Mucosa of rectum (tissue), 2 donors: ENCODE results near the gene BANP.
"Not testable (repeated sequence)": the region's sequence is repeated elsewhere in the genome, so short reads cannot be mapped to it uniquely, and the experiment has no call there.

Source experiments
- H3K27ac ChIP-seq, 2 donors: one replicate each; pipeline ENCODE4 v1.7.0; 2013; ENCODE audit warnings: inconsistent platforms in 2 of 2, low read depth in 2 of 2, low read length in 2 of 2
- H3K27me3 ChIP-seq, 2 donors: one replicate each; pipeline ENCODE4 v1.7.0; 2013; ENCODE audit warnings: low read length in 2 of 2; ENCODE audit not compliant: control insufficient read depth in 2 of 2, insufficient read depth in 2 of 2
- H3K36me3 ChIP-seq, 2 donors: one replicate each; pipeline ENCODE4 v1.7.0; 2013; ENCODE audit warnings: low read length in 2 of 2; ENCODE audit not compliant: control insufficient read depth in 2 of 2, insufficient read depth in 2 of 2
- H3K4me1 ChIP-seq, 2 donors: one replicate each; pipeline ENCODE4 v1.7.0; 2013; ENCODE audit warnings: low read length in 2 of 2, mild to moderate bottlenecking in 1 of 2; ENCODE audit not compliant: control insufficient read depth in 2 of 2, insufficient read depth in 2 of 2
- H3K4me3 ChIP-seq, 2 donors: one replicate each; pipeline ENCODE4 v1.7.0; 2013; ENCODE audit warnings: low read length in 2 of 2
- H3K9ac ChIP-seq, 2 donors: one replicate each; pipeline ENCODE4 v1.7.0; 2013; ENCODE audit warnings: low read length in 2 of 2, low read depth in 1 of 2, mild to moderate bottlenecking in 1 of 2
- H3K9me3 ChIP-seq, 2 donors: one replicate each; pipeline ENCODE4 v1.7.0; 2013; ENCODE audit warnings: low read length in 2 of 2; ENCODE audit not compliant: control insufficient read depth in 2 of 2
- donor health status: healthy.
- donor health status: Normal muscosa, but diverticular disease.

The BANP gene

GRCh38 chr16:88110875-88111494 is 159.8 kb downstream of the BANP start:
- H3K27ac ChIP-seq, H3K9me3 ChIP-seq, H3K9ac ChIP-seq, H3K27me3 ChIP-seq, H3K4me1 ChIP-seq, H3K4me3 ChIP-seq, H3K36me3 ChIP-seq: not testable (repeated sequence)

DNA sequence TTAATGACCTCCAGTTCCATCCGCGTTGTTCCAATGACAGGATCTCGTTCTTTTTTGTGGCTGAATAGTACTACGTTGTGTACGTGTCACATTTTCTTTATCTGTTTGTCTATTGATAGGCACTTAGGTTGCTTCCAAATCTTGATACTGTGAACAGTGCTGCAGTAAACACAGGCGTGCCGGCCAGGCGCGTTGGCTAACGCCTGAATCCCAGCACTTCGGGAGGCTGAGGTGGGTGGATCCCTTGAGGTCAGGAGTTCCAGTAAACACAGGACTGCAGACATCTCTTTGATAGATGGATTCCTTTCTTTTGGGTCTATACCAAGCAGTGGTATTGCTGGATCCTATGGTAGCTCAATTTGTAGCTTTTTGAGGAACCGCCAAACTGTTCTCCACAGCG is 160.7 kb downstream of the BANP start:
- not testable (repeated sequence) for H3K36me3 ChIP-seq, H3K4me1 ChIP-seq, H3K27me3 ChIP-seq, H3K9ac ChIP-seq, H3K4me3 ChIP-seq, H3K27ac ChIP-seq, H3K9me3 ChIP-seq

GRCh38 chr16:88113545-88114045 is 162.4 kb downstream of the BANP start:
- no peak overlapping the region for H3K27ac ChIP-seq
- H3K9ac ChIP-seq = no peak overlapping the region
- peaks cover 2 to 3% of the 10 kb centered on the region in 2 donors for H3K27me3 ChIP-seq
- H3K4me3 ChIP-seq = no peak overlapping the region
- no peaks in the 10 kb centered on the region for H3K36me3 ChIP-seq
- no peaks in the 10 kb centered on the region for H3K9me3 ChIP-seq
- H3K4me1 ChIP-seq = no peaks in the 10 kb centered on the region

DNA sequence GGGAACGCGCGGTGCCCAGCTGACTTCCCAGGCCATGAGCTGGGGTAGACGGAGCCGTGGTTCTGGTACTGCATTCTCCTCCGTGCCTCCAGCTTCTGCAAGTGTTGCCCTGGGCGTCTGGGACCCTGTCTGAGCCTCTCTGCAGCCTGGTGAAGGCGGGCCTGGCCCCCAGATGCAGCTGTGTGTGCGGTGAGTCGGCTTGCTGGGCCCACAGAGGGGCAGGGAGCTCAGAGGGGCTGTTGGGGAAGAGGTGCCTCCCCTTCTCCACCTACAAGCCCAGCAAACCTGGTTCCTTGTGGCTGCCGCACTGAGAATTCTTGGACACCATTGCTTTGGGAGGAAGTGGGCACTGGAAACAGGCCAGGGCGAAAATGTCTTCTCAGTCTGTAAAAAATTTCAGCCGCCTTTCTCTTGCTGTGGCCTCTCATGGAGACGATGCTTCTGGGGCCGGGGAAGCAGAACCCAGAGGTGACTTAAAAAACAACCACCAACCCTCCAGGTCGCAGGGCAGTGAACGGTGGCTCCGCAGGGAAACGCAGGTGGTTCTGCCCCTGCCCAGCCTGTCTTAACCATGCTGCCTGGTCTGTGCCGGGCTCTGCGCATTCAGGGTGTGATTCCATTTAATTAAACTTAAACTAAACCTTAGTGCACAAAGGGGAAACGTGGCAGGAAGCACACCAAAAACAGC is 163.5 kb downstream of the BANP start:
- H3K36me3 ChIP-seq, H3K27me3 ChIP-seq, H3K9ac ChIP-seq, H3K4me1 ChIP-seq, H3K4me3 ChIP-seq, H3K9me3 ChIP-seq, H3K27ac ChIP-seq: not testable (repeated sequence)

DNA sequence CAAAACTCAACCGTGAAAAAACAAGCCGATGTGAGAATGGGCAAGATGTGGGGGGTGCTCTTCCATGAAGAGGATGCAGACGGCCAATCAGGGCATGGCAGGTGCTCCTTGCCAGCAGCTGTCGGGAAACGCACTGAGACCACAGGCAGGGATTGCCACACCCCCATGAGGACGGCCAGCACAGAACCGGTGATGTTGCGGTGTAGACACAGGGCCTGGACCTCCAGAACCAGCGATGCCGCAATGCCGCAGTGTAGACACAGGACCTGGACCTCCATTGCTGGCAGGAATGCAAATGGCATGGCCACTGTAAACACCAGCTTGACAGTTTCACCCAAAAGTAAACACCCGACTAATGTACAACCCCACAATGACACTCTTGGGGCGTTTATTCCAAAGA is 164.9 kb downstream of the BANP start:
- no peak overlapping the region for H3K27ac ChIP-seq
- H3K36me3 ChIP-seq = no peaks in the 10 kb centered on the region
- no peak overlapping the region for H3K9ac ChIP-seq
- no peak overlapping the region for H3K4me3 ChIP-seq
- H3K9me3 ChIP-seq = no peaks in the 10 kb centered on the region
- peaks cover 2 to 3% of the 10 kb centered on the region in 2 donors for H3K27me3 ChIP-seq
- no peaks in the 10 kb centered on the region for H3K4me1 ChIP-seq

DNA sequence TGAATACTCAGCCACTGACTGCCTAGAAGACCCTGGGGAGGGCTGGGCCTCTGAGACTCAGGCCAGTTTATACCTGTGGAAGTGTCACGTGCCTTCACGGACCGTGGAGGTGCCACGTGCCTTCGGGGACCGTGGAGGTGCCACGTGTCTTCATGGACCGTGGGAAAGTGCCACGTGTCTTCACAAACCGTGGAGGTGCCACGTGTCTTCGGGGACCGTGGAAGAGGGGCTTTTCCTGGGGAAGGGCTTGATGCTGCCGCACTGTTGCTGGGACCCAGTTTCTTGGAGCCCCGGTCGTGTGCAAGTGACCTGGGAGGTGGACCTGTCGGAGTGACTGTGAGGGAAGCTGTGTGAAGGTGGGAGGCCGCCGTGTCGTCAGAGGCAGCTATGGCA is 166.2 kb downstream of the BANP start:
- Histone ChIP-seq H3K27me3 (peaks cover 2 to 3% of the 10 kb centered on the region in 2 donors), H3K9me3 (no peaks in the 10 kb centered on the region), H3K36me3 (no peaks in the 10 kb centered on the region), H3K9ac (no peak overlapping the region), H3K27ac (no peak overlapping the region), H3K4me3 (no peak overlapping the region), H3K4me1 (no peaks in the 10 kb centered on the region)

GRCh38 chr16:88118376-88118775 is 167.1 kb downstream of the BANP start:
- no peaks in the 10 kb centered on the region for H3K4me1 ChIP-seq
- no peak overlapping the region for H3K9ac ChIP-seq
- peaks cover 2 to 3% of the 10 kb centered on the region in 2 donors for H3K27me3 ChIP-seq
- no peak overlapping the region for H3K27ac ChIP-seq
- no peak overlapping the region for H3K4me3 ChIP-seq
- H3K9me3 ChIP-seq = no peaks in the 10 kb centered on the region
- H3K36me3 ChIP-seq = no peaks in the 10 kb centered on the region

GRCh38 chr16:88118852-88119741 is 167.9 kb downstream of the BANP start:
- not testable (repeated sequence) for H3K4me1 ChIP-seq, H3K27me3 ChIP-seq, H3K27ac ChIP-seq, H3K9ac ChIP-seq, H3K9me3 ChIP-seq, H3K4me3 ChIP-seq, H3K36me3 ChIP-seq

DNA sequence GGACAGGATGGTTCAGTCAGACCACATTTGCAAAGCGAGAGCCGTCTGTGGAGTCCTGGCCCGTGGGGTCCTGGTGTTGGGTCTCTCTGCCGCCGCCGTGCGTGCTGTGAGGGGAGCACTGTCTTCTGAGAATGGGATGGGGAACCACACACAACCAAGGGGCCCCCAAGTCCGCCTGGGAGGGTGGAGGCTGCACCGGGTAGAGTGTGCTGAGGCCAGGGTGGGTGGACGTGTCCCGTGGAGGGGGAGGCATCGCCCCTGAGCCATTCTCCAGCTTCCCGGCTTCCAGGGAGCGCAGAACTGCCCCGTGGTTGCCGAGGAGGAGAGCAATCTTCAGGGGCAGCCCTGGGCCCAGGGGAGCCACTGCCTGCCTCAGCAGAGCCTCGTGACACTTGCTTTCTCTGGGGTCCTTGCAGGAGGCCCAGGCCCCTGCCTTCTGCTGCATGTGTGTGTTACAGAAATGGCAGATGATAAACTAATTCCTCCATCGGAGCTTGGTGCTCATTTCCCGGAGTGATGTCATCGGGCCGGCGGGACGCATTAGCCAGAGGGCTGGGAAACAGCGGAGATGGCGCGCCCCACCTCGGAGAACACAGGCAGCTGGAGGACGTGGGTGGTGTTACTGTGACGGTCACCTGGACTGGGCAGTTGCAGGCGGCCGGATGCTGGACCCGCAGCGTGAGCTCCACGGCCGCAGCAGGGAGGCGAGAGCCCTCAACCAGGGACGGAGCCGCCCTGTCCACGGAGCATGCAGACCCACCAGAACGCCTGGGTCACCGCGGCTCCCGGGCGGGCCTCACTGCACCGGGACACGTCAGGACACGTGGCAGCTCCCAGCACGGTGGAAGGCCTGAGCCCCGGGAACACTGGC is 168.9 kb downstream of the BANP start:
- not testable (repeated sequence) for H3K27ac ChIP-seq, H3K36me3 ChIP-seq, H3K4me3 ChIP-seq, H3K4me1 ChIP-seq, H3K9me3 ChIP-seq, H3K27me3 ChIP-seq, H3K9ac ChIP-seq
